Stimulated activated CD8-positive, alpha-beta memory T cell treated with anti-CD3 and anti-CD28 coated beads, Interleukin-7, amount 100 ng/mL, for 4 hours (primary cell): Measurements from ENCODE around the gene BST1.
A peak's percentile ranks its signal among the peaks of the same experiment; 100 is the strongest.

Experiments used
- DNase-seq, 2 donors: peaks; one replicate each; pipeline ENCODE4 v3.0.0-alpha.2; 2020; ENCODE audit warnings: low read depth in 2 of 2

The BST1 gene

GRCh38 chr4:15702941-15703403, at the start of gene BST1:
TSS of gene BST1 (plus strand) at chr4:15703065. CDS start at chr4:15703145, 80 bp downstream.
- DNase-seq: peak in 1 of 2 donors; percentile 25

- no peak for DNase-seq
These were observed 49.4 kb upstream of the BST1 start for GRCh38 chr4:15653420-15653819.

GRCh38 chr4:15653864-15654592, 48.8 kb upstream of the BST1 start:
- no peak for DNase-seq

- peak in 1 of 2 donors; percentile 26 for DNase-seq
These were observed 48.2 kb upstream of the BST1 start for GRCh38 chr4:15654593-15655222.

- DNase-seq: peak; percentile 60 to 79
These were observed 47.4 kb upstream of the BST1 start, which contains the start of gene FBXL5 for GRCh38 chr4:15655223-15656037. TSS of gene FBXL5 (minus strand) at chr4:15655357. CDS start at chr4:15655287, 70 bp downstream.

GRCh38 chr4:15656038-15656470, 46.8 kb upstream of the BST1 start:
- no peak for DNase-seq

GRCh38 chr4:15657366-15657765, 45.5 kb upstream of the BST1 start:
- no peak for DNase-seq

GRCh38 chr4:15658136-15658770, 44.6 kb upstream of the BST1 start:
- DNase-seq: no peak

- DNase-seq: no peak
These were observed 44.1 kb upstream of the BST1 start for GRCh38 chr4:15658781-15659180.

- DNase-seq: no peak
These were observed 42.9 kb upstream of the BST1 start for GRCh38 chr4:15659768-15660570.

- DNase-seq: no peak
These were observed 37.0 kb upstream of the BST1 start for GRCh38 chr4:15665753-15666365.

- no peak for DNase-seq
These were observed 35.9 kb upstream of the BST1 start for GRCh38 chr4:15667006-15667405.

- no peak for DNase-seq
These were observed 34.1 kb upstream of the BST1 start for GRCh38 chr4:15668566-15669435.

GRCh38 chr4:15670576-15670975, 32.3 kb upstream of the BST1 start:
- DNase-seq: no peak

- no peak for DNase-seq
These were observed 30.8 kb upstream of the BST1 start for GRCh38 chr4:15672101-15672500.

- DNase-seq: no peak
These were observed 29.5 kb upstream of the BST1 start for GRCh38 chr4:15673337-15673736.

- DNase-seq: no peak
These were observed 28.8 kb upstream of the BST1 start for GRCh38 chr4:15674046-15674445.

- no peak for DNase-seq
These were observed 27.9 kb upstream of the BST1 start for GRCh38 chr4:15674926-15675325.

- DNase-seq: no peak
These were observed 27.5 kb upstream of the BST1 start for GRCh38 chr4:15675356-15675755.

GRCh38 chr4:15676039-15676438, 26.8 kb upstream of the BST1 start:
- no peak for DNase-seq
